ENCODE measurements around the gene TSPEAR.

Gene TSPEAR

DNA sequence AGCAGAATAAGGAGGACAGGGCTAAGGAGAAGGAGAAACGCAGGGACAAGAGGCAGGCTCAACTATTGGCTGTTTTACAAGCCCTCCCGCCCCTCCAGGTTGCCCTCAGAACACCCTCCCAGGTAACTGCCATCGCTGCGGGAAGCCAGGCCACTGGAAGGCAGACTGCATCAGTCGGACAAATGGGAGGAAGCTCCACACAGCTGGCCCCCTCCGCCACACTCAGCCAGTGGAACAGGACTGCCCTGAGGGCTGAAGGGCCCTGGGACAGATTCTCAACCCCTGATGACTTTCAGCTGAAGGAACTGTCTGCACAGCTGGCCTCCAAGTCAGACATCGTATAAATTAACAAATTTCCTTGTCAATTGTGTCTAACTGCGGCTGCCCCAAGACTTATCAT lies 234.2 kb downstream of the TSPEAR start:
- H3K4me1 ChIP-seq (ENCODE audit: control insufficient read depth, insufficient read depth, low read length): 0 out of 2 replicates have a peak, but pooled peaks cover 5% of the 10 kb centered on the region
- no peak overlapping the region for H3K9ac ChIP-seq (ENCODE audit: low read length)
- peaks cover 2% of the 10 kb centered on the region; the same call in 1 of the 2 replicates for H3K9me3 ChIP-seq (ENCODE audit: control insufficient read depth, insufficient read depth, low read depth, low read length)
- H3K36me3 ChIP-seq (ENCODE audit: control insufficient read depth, insufficient read depth, low read length): no peaks in the 10 kb centered on the region
- no peaks in the 10 kb centered on the region for H3K27me3 ChIP-seq (ENCODE audit: control insufficient read depth, insufficient read depth, low read length)
- no peak overlapping the region for H3K4me3 ChIP-seq (ENCODE audit: low read depth, low read length)
- H3K27ac ChIP-seq (ENCODE audit: low read depth, low read length): no peak overlapping the region

DNA sequence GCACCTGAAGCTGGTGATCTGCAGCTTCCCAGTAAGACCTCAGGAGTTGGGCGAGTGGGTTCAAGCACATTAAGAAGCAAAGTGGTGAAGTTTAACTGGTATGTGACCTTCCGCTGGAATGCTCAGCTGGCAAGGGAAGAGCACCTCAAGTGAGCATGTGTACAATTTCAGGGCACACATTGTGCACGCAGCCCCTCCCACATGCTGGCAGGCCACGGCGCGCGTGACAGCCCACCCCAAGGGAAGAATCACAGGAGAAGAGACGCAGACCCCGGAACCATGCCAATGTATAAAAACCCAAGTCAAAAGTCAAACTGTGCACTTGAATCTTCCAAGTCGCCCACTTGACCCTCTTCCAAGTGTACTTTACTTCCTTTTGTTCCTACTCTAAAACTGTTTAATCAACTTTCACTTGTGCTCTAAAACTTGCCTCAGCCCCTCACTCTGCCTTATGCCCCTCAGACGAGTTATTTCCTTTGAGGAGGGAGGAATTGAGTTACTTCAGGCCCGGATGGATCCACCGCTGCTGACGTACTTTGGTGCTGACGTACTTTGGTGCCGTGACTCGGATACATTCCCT lies 236.0 kb downstream of the TSPEAR start:
- Histone ChIP-seq H3K9me3 (ENCODE audit: control insufficient read depth, insufficient read depth, low read depth, low read length) (peaks cover 2% of the 10 kb centered on the region; the same call in 1 of the 2 replicates), H3K36me3 (ENCODE audit: control insufficient read depth, insufficient read depth, low read length) (no peaks in the 10 kb centered on the region), H3K9ac (ENCODE audit: low read length) (no peak overlapping the region), H3K4me1 (ENCODE audit: control insufficient read depth, insufficient read depth, low read length) (0 out of 2 replicates have a peak, but pooled peaks cover 5% of the 10 kb centered on the region), H3K27me3 (ENCODE audit: control insufficient read depth, insufficient read depth, low read length) (no peaks in the 10 kb centered on the region), H3K4me3 (ENCODE audit: low read depth, low read length) (no peak overlapping the region), H3K27ac (ENCODE audit: low read depth, low read length) (no peak overlapping the region)

DNA sequence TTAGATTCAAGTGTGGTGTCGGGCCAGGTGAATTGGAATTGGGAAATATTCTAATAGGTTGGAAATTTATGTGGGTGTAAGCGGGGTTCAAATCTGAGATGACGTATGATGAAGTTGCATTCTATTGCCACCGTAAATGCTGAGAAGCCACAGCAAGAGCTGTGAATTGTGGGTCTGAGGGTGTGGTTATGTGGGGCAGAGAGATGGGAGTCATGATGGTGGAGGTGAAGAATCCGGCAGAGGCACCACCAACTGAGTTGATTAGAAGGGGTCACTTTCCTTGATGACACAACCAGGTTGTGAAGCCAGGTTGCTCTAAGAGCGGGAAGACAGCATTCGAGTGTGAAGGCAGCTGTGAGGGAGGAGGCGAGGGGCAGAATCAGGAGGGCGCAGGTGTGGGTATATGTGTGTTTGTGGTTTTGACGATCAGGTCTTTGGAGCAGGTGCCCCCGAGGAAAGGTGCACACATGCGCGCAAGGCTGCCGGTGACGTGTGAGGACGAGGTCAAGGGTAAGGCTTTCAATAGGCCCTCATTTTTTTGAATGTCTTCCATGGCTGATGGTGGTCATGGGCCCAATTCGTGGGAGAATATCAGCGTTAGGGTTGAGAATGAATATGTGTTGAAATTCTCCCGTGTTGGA lies 237.3 kb downstream of the TSPEAR start:
- H3K27ac ChIP-seq (ENCODE audit: low read depth, low read length): no peak overlapping the region
- no peaks in the 10 kb centered on the region for H3K36me3 ChIP-seq (ENCODE audit: control insufficient read depth, insufficient read depth, low read length)
- H3K9me3 ChIP-seq (ENCODE audit: control insufficient read depth, insufficient read depth, low read depth, low read length): peaks cover 2% of the 10 kb centered on the region; the same call in 1 of the 2 replicates
- no peaks in the 10 kb centered on the region for H3K27me3 ChIP-seq (ENCODE audit: control insufficient read depth, insufficient read depth, low read length)
- no peak overlapping the region for H3K4me3 ChIP-seq (ENCODE audit: low read depth, low read length)
- 0 out of 2 replicates have a peak, but pooled peaks cover 5% of the 10 kb centered on the region for H3K4me1 ChIP-seq (ENCODE audit: control insufficient read depth, insufficient read depth, low read length)
- H3K9ac ChIP-seq (ENCODE audit: low read length): no peak overlapping the region

DNA sequence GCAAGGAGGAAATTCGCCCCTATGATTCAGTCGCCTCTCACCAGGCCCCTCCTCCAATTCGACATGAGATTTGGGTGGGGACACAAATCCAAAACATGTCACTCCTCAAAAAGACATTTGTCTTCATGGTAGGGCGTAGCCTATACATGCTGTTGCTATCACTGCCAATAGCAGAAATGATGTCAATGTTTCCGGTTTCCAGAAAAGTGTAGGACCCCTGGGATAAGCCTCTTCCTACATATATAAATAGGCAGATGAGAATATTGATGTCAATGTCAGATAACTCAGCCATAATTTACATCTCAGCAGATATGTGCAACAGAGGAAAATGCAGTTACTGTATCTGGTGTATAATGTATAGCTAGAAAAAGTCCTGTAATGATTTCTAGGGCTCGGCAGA lies 239.4 kb downstream of the TSPEAR start:
- no peak overlapping the region for H3K4me3 ChIP-seq (ENCODE audit: low read depth, low read length)
- peaks cover 2% of the 10 kb centered on the region; the same call in 1 of the 2 replicates for H3K9me3 ChIP-seq (ENCODE audit: control insufficient read depth, insufficient read depth, low read depth, low read length)
- no peaks in the 10 kb centered on the region for H3K36me3 ChIP-seq (ENCODE audit: control insufficient read depth, insufficient read depth, low read length)
- H3K27ac ChIP-seq (ENCODE audit: low read depth, low read length): no peak overlapping the region
- 0 out of 2 replicates have a peak, but pooled peaks cover 5% of the 10 kb centered on the region for H3K4me1 ChIP-seq (ENCODE audit: control insufficient read depth, insufficient read depth, low read length)
- no peaks in the 10 kb centered on the region for H3K27me3 ChIP-seq (ENCODE audit: control insufficient read depth, insufficient read depth, low read length)
- no peak overlapping the region for H3K9ac ChIP-seq (ENCODE audit: low read length)

DNA sequence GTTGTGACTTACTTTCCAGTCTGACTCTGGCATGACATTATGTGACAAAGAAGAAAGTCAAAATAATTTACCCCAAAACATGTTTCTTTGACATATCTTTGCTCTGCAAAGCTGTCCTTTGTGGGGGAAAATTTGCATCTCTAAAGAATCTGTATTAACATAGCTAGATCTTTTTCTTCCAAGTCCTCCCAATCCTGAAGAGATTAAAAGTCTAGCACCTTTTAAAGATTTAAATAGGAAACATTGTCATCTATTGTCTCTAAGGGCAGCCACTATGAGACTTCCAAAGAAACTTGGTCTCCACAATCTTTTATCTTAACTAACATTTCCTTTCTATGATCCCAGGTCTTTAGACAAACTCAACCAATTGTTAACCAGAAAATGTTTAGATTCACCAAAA lies 240.0 kb downstream of the TSPEAR start:
- Histone ChIP-seq H3K36me3 (ENCODE audit: control insufficient read depth, insufficient read depth, low read length) (no peaks in the 10 kb centered on the region), H3K4me3 (ENCODE audit: low read depth, low read length) (no peak overlapping the region)

DNA sequence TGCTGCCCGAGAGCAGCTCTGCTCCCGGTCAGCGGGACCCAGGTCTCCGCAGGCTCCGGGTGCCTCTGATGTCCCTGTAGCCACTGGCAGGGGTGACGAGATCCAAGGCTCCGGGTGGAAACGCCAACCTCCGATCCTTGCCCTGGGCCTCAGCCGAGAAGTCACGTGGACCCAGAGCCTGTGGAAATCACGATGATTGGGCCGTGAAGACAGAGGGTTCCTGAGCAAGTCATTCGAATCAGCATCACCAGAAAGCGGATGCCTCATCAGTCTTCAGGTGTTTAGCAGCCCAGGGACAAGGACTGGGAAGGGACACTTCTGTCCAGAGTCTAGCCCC lies 243.5 kb downstream of the TSPEAR start:
- H3K27me3 ChIP-seq (ENCODE audit: control insufficient read depth, insufficient read depth, low read length): no peaks in the 10 kb centered on the region
- no peak overlapping the region for H3K27ac ChIP-seq (ENCODE audit: low read depth, low read length)
- peaks cover 2% of the 10 kb centered on the region; the same call in 1 of the 2 replicates for H3K9me3 ChIP-seq (ENCODE audit: control insufficient read depth, insufficient read depth, low read depth, low read length)
- no peak overlapping the region for H3K4me3 ChIP-seq (ENCODE audit: low read depth, low read length)
- no peak overlapping the region for H3K9ac ChIP-seq (ENCODE audit: low read length)
- H3K4me1 ChIP-seq (ENCODE audit: control insufficient read depth, insufficient read depth, low read length): no peaks in the 10 kb centered on the region
- H3K36me3 ChIP-seq (ENCODE audit: control insufficient read depth, insufficient read depth, low read length): no peaks in the 10 kb centered on the region

More for the DNA sequence above, 240.0 kb downstream of the TSPEAR start:
- Histone ChIP-seq H3K9me3 (ENCODE audit: control insufficient read depth, insufficient read depth, low read depth, low read length) (peaks cover 2% of the 10 kb centered on the region; the same call in 1 of the 2 replicates), H3K4me1 (ENCODE audit: control insufficient read depth, insufficient read depth, low read length) (0 out of 2 replicates have a peak, but pooled peaks cover 5% of the 10 kb centered on the region), H3K27me3 (ENCODE audit: control insufficient read depth, insufficient read depth, low read length) (no peaks in the 10 kb centered on the region), H3K27ac (ENCODE audit: low read depth, low read length) (no peak overlapping the region), H3K9ac (ENCODE audit: low read length) (no peak overlapping the region)

DNA sequence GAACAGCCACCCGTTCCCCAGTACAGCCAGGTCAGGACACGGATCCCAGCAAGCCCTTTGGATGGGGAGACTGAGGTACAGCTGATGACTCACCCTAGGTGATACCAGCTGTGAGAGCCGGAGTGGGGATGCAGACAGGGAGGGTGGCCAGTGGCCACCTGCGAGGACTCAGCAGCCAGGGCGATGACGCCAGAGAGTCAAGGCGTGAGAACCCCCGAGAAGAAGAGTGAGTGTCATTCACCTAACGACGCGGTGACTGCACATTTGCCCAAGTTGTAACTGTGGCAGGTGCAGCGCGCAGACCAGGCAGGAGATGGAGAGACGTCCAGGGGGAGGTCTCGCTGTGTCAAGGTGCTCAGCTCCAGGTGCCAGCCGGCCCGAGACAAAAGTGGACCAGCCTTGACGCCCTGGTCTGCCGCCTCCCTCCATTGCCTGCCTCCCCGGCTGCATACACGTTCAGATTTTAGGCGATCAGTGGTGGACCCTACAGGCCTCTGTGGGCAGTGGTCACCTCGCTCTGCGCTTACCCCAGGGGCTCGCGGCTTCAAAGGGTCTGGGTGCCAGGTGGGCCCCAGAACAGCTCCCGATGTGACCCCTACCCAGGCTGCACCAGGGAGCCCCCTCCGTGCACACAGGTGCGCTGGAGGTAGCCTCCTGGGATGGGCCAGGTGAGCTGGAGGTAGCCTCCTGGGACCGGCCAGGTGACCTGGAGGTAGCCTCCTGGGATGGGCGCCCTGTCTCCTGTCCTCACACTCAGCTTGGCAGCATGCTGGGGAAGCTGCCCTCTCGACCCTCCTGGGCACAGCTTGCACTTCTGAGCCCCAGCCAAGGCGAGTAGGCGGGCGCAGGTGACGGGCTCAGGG lies 244.1 kb downstream of the TSPEAR start:
- no peak overlapping the region for H3K9ac ChIP-seq (ENCODE audit: low read length)
- H3K4me3 ChIP-seq (ENCODE audit: low read depth, low read length): no peak overlapping the region
- no peaks in the 10 kb centered on the region; the same call in 1 of the 2 replicates for H3K9me3 ChIP-seq (ENCODE audit: control insufficient read depth, insufficient read depth, low read depth, low read length)
- no peaks in the 10 kb centered on the region for H3K36me3 ChIP-seq (ENCODE audit: control insufficient read depth, insufficient read depth, low read length)
- H3K4me1 ChIP-seq (ENCODE audit: control insufficient read depth, insufficient read depth, low read length): no peaks in the 10 kb centered on the region
- H3K27ac ChIP-seq (ENCODE audit: low read depth, low read length): no peak overlapping the region
- H3K27me3 ChIP-seq (ENCODE audit: control insufficient read depth, insufficient read depth, low read length): no peaks in the 10 kb centered on the region

DNA sequence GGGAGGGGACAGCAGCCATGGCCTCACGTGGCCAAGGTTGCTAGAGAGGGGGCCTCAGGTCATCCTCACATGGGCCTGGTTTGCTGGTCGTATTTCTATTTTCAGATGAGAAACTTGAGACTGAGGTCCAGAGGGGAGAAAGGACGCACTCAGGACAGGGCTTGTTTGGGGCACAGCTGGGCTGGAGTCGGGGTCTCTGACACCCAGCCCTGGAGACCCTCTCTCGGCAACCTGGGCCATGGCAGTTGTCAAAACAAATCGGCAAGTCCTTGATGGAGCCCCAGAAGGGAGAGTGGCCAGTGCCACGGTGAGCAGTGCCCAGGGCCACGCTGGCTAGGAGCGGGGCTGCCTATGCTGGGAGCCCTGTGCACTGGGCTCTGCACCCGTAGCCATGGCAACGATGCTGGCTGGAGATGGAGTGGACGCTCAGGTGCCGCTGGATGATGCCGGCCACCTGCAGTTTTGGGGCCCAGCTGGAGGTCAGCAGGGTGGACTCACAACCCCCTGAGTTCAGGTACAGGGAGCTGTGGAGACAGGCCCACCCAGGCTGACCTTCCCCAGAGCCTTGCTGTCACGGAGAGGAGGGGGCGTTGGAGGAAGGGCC lies 244.9 kb downstream of the TSPEAR start:
- no peaks in the 10 kb centered on the region for H3K9me3 ChIP-seq (ENCODE audit: control insufficient read depth, insufficient read depth, low read depth, low read length)
- no peaks in the 10 kb centered on the region for H3K4me1 ChIP-seq (ENCODE audit: control insufficient read depth, insufficient read depth, low read length)
- no peaks in the 10 kb centered on the region for H3K36me3 ChIP-seq (ENCODE audit: control insufficient read depth, insufficient read depth, low read length)
- no peak overlapping the region for H3K27ac ChIP-seq (ENCODE audit: low read depth, low read length)
- no peak overlapping the region for H3K4me3 ChIP-seq (ENCODE audit: low read depth, low read length)
- no peak overlapping the region for H3K9ac ChIP-seq (ENCODE audit: low read length)
- no peaks in the 10 kb centered on the region for H3K27me3 ChIP-seq (ENCODE audit: control insufficient read depth, insufficient read depth, low read length)

DNA sequence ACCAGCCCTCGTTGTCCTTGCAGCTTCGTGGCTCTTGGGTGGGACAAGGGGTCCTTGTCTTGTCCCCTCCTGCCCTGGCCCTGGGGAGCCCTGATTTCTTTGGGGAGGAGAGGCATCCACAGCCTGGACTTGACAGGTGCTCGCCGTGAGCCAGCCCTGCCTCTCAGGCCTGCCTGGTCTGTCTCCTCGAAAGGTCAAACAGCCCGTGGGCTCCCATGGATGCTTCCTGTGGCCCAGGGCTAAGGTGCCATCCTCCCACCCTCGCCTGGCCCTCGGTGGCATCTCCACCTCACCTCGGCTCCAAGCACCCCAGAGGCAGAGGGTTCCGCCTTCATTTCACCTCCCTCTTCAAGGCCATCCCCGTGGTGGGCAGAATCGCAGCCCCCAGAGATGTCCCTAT lies 247.0 kb downstream of the TSPEAR start:
- Histone ChIP-seq H3K4me1 (ENCODE audit: control insufficient read depth, insufficient read depth, low read length) (no peaks in the 10 kb centered on the region), H3K9ac (ENCODE audit: low read length) (no peak overlapping the region), H3K27ac (ENCODE audit: low read depth, low read length) (no peak overlapping the region), H3K36me3 (ENCODE audit: control insufficient read depth, insufficient read depth, low read length) (no peaks in the 10 kb centered on the region), H3K9me3 (ENCODE audit: control insufficient read depth, insufficient read depth, low read depth, low read length) (no peaks in the 10 kb centered on the region), H3K4me3 (ENCODE audit: low read depth, low read length) (no peak overlapping the region), H3K27me3 (ENCODE audit: control insufficient read depth, insufficient read depth, low read length) (no peaks in the 10 kb centered on the region)

DNA sequence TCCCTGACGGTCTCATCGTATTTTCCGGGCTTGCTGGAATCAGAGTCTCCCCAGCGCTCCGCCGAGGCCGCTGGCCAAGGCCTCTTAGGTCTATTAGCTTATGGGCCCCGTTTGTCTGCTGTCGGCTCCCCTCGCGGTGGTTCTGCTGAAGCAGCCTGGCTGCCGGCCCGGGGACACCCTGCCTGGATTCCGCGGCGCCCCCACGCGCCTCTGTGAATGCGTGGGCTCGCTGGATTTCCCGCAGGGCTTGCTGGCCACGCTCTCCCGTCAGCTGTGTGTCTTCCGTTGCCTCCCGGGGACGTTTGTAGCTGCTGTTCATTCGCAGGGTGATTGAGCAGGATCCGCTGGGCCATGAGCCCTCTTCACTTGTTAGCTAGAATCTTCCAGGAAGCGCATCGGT lies 247.6 kb downstream of the TSPEAR start:
- Histone ChIP-seq H3K9me3 (ENCODE audit: control insufficient read depth, insufficient read depth, low read depth, low read length) (no peaks in the 10 kb centered on the region), H3K4me1 (ENCODE audit: control insufficient read depth, insufficient read depth, low read length) (no peaks in the 10 kb centered on the region), H3K36me3 (ENCODE audit: control insufficient read depth, insufficient read depth, low read length) (no peaks in the 10 kb centered on the region), H3K27me3 (ENCODE audit: control insufficient read depth, insufficient read depth, low read length) (no peaks in the 10 kb centered on the region), H3K9ac (ENCODE audit: low read length) (no peak overlapping the region), H3K27ac (ENCODE audit: low read depth, low read length) (no peak overlapping the region), H3K4me3 (ENCODE audit: low read depth, low read length) (no peak overlapping the region)

Measured in HUES6 (cell line).